Left lobe of liver (tissue), 2 donors: Measurements from ENCODE around the gene DAAM1. TPM values are rescaled to one million over a fixed set of nuclear protein-coding genes. Genes with fewer than 3 reads are reported as not detected.

Experiments used
- ATAC-seq: fragments of 200-7000 bp; cut with Tn5 transposase; one replicate; pipeline ENCODE4 v1.9.1; 2020; ENCODE audit warnings: mild to moderate bottlenecking, moderate library complexity
- DNase-seq: peaks from one replicate; pipeline ENCODE4 v3.0.0-alpha.2; 2020; ENCODE audit warnings: low spot score
- total RNA-seq: library from RNA; stranded (reverse); gene quantifications from one replicate; pipeline ENCODE4 v1.2.1, GENCODE V29; 2021
- donor health status: DM: no; HTN: no; CAD: no; lungs with moderate emphysema.
- donor health status: DM: no; HTN: yes; CAD: no.

Gene DAAM1
- 20.7 TPM for total RNA-seq

GRCh38 chr14:59188461-59189090 lies at the start of gene DAAM1:
DAAM1 (plus strand) TSS chr14:59188667; CDS start chr14:59263478, 74,811 bp downstream.
- peak; percentile 99 for DNase-seq
- peak; percentile 93 for ATAC-seq

GRCh38 chr14:59139324-59139723 lies 49.1 kb upstream of the DAAM1 start:
- no peak for ATAC-seq
- DNase-seq = no peak

GRCh38 chr14:59140106-59140843 lies 48.2 kb upstream of the DAAM1 start:
- DNase-seq (no peak), ATAC-seq (no peak)

- DNase-seq (no peak), ATAC-seq (no peak)
These were observed 42.0 kb upstream of the DAAM1 start for GRCh38 chr14:59146484-59146883.

GRCh38 chr14:59147007-59147406 lies 41.5 kb upstream of the DAAM1 start:
- DNase-seq (no peak), ATAC-seq (no peak)

GRCh38 chr14:59148334-59148900 lies 40.0 kb upstream of the DAAM1 start:
- no peak for DNase-seq
- no peak for ATAC-seq

- ATAC-seq (no peak), DNase-seq (no peak)
These were observed 37.5 kb upstream of the DAAM1 start for GRCh38 chr14:59150990-59151389.

GRCh38 chr14:59154373-59154772 lies 34.1 kb upstream of the DAAM1 start:
- DNase-seq (no peak), ATAC-seq (no peak)

GRCh38 chr14:59155886-59156285 lies 32.6 kb upstream of the DAAM1 start:
- no peak for ATAC-seq
- no peak for DNase-seq

- ATAC-seq = no peak
- no peak for DNase-seq
These were observed 29.3 kb upstream of the DAAM1 start for GRCh38 chr14:59159169-59159568.

- DNase-seq = no peak
- ATAC-seq = no peak
These were observed 28.0 kb upstream of the DAAM1 start for GRCh38 chr14:59160506-59160905.

- DNase-seq (no peak), ATAC-seq (no peak)
These were observed 26.8 kb upstream of the DAAM1 start for GRCh38 chr14:59161561-59162175.

GRCh38 chr14:59166258-59166657 lies 22.2 kb upstream of the DAAM1 start:
- no peak for ATAC-seq
- DNase-seq = no peak

GRCh38 chr14:59175404-59175803 lies 13.1 kb upstream of the DAAM1 start:
- DNase-seq (no peak), ATAC-seq (no peak)

- no peak for DNase-seq
- no peak for ATAC-seq
These were observed 11.7 kb upstream of the DAAM1 start for GRCh38 chr14:59176765-59177164.

- no peak for DNase-seq
- no peak for ATAC-seq
These were observed 11.2 kb upstream of the DAAM1 start for GRCh38 chr14:59177262-59177661.

GRCh38 chr14:59181791-59182190 lies 6.7 kb upstream of the DAAM1 start:
- no peak for ATAC-seq
- no peak for DNase-seq

- ATAC-seq = no peak
- DNase-seq = no peak
These were observed 5.8 kb upstream of the DAAM1 start for GRCh38 chr14:59182641-59183040.

- ATAC-seq = no peak
- no peak for DNase-seq
These were observed 5.3 kb upstream of the DAAM1 start for GRCh38 chr14:59183150-59183549.

GRCh38 chr14:59184396-59184795 lies 4.1 kb upstream of the DAAM1 start:
- DNase-seq (no peak), ATAC-seq (no peak)

GRCh38 chr14:59185676-59186075 lies 2.8 kb upstream of the DAAM1 start:
- no peak for DNase-seq
- ATAC-seq = no peak

GRCh38 chr14:59186306-59186705 lies 2.2 kb upstream of the DAAM1 start:
- DNase-seq = no peak

More at GRCh38 chr14:59186306-59186705, 2.2 kb upstream of the DAAM1 start:
- no peak for ATAC-seq
